T-cell (primary cell): ENCODE data around the gene INPP5D. TPM values are rescaled to one million over a fixed set of nuclear protein-coding genes. Genes with fewer than 3 reads are reported as not detected.

ENCODE experiments used
- ATAC-seq, 4 experiments: fragments of 200-7000 bp in 3 of 4; fragments of 150-1000 bp in 1 of 4; cut with Tn5 transposase; replicated peaks in 1 of 4; 1 replicate in 3 of 4; 2 replicates in 1 of 4; pipeline ENCODE4 v1.10.0; 2021; ENCODE audit warnings: moderate library complexity in 3 of 4, mild to moderate bottlenecking in 2 of 4, moderate number of reproducible peaks in 1 of 4
- CTCF ChIA-PET, 2 donors: fragments of 300-600 bp; sonication (Branson Sonifier 250); formaldehyde crosslinking; loops; one replicate each; lab custom pipeline; 2022; ENCODE audit warnings: antibody characterized with exemption in 2 of 2; lab: Charles Lee
- POLR2A ChIA-PET, 2 donors: fragments of 300-600 bp; sonication (Branson Sonifier 250); formaldehyde crosslinking; loops; one replicate each; lab custom pipeline; 2022; ENCODE audit warnings: antibody characterized with exemption in 2 of 2; lab: Charles Lee
- DNase-seq, 35 experiments: peaks; one replicate each; pipeline versions ENCODE4 v3.0.0 to v3.0.0-alpha.2; 2013 to 2023
- H3K27ac ChIP-seq: one replicate; pipeline ENCODE4 v1.5.1; 2013; ENCODE audit warnings: low read length
- H3K27me3 ChIP-seq, 2 experiments: replicated peaks in 1 of 2; 1 replicate in 1 of 2; 2 replicates in 1 of 2; pipeline versions ENCODE4 v1.6.1 to v1.7.0; 2013; ENCODE audit warnings: low read length in 1 of 2, mixed read lengths in 1 of 2; ENCODE audit not compliant: control insufficient read depth in 2 of 2, insufficient read depth in 2 of 2; ENCODE audit errors: extremely low read depth in 1 of 2
- H3K36me3 ChIP-seq, 2 donors: 1 replicate in 1 of 2; 2 replicates in 1 of 2; pipeline versions ENCODE4 v1.6.1 to v1.7.0; 2013; ENCODE audit warnings: low read length in 1 of 2; ENCODE audit not compliant: control insufficient read depth in 2 of 2, insufficient read depth in 1 of 2; ENCODE audit errors: extremely low read depth in 1 of 2
- H3K4me1 ChIP-seq, 2 experiments: 1 replicate in 1 of 2; 2 replicates in 1 of 2; pipeline versions ENCODE4 v1.6.1 to v1.7.0; 2013; ENCODE audit warnings: low read length in 2 of 2, mixed read lengths in 1 of 2; ENCODE audit not compliant: insufficient read depth in 2 of 2, control insufficient read depth in 1 of 2; ENCODE audit errors: extremely low read depth in 1 of 2
- H3K4me3 ChIP-seq, 2 donors: 1 replicate in 1 of 2; 2 replicates in 1 of 2; pipeline versions ENCODE4 v1.5.1 to v1.7.0; 2013; ENCODE audit warnings: mild to moderate bottlenecking in 2 of 2, low read length in 1 of 2, moderate library complexity in 1 of 2; ENCODE audit not compliant: control insufficient read depth in 1 of 2; ENCODE audit errors: extremely low read depth in 1 of 2
- H3K9me3 ChIP-seq: 2 replicates; pipeline ENCODE4 v1.7.0; 2013
- H3K27ac Mint-ChIP-seq, 2 donors: one replicate each; pipeline ENCODE4 v1.8.0; 2020 to 2021; ENCODE audit warnings: mild to moderate bottlenecking in 2 of 2, mixed read lengths in 2 of 2
- H3K27me3 Mint-ChIP-seq, 2 donors: one replicate each; pipeline ENCODE4 v1.8.0; 2021 to 2022; ENCODE audit warnings: mixed read lengths in 2 of 2
- H3K36me3 Mint-ChIP-seq: one replicate; pipeline ENCODE4 v1.8.0; 2021; ENCODE audit warnings: mixed read lengths
- H3K4me1 Mint-ChIP-seq, 3 donors: one replicate each; pipeline ENCODE4 v1.8.0; 2020 to 2022; ENCODE audit warnings: mixed read lengths in 3 of 3, mild to moderate bottlenecking in 1 of 3
- H3K4me3 Mint-ChIP-seq, 3 donors: one replicate each; pipeline ENCODE4 v1.8.0; 2020 to 2022; ENCODE audit warnings: mild to moderate bottlenecking in 3 of 3, mixed read lengths in 3 of 3, moderate library complexity in 3 of 3
- H3K9me3 Mint-ChIP-seq, 3 donors: one replicate each; pipeline ENCODE4 v1.8.0; 2020 to 2022; ENCODE audit warnings: mixed read lengths in 3 of 3
- WGBS: methylation state at CpG from one replicate; pipeline ENCODE4 v1.1.5; 2013; ENCODE audit warnings: missing lambda C conversion rate; ENCODE audit not compliant: insufficient coverage; 5-methylcytosine and 5-hydroxymethylcytosine counted together
- total RNA-seq, 35 experiments: library from RNA in 6 of 35; stranded (reverse) in 6 of 35; fragments of 120-200 nt in 1 of 35; gene quantifications; one replicate each; pipeline versions ENCODE4 v1.2.1 to v1.2.4 and lab custom pipeline; 2013 to 2026

The INPP5D gene
- total RNA-seq, 5 donors from 2014 or later (not counting 1 experiment from before 2014, with no cell fraction given): 108 to 216 (median 135) TPM

DNA sequence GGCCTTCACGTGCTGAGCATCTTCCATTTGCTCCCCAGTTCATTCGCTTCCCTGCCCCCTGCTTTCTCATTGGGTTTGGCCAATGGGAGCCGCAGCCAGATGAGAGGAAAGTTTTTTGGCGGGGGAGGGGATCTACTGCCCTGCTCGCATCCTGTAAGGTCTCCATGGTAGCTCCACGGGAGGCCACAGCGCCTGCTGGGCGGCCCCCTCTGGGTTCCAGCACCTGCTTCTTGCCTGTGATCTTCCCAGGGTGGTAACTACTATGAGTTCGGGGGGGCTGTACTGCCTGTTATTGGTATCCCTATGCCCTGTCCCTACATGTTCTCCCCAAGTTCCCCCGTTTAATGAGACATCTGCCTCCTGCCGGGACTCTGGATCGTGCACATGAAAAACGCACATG is 57.2 kb downstream of the INPP5D start:
- Mint-ChIP-seq H3K9me3 (no peaks in the 10 kb centered on the region), H3K27me3 (no peaks in the 10 kb centered on the region), H3K36me3 (peaks cover 34% of the 10 kb centered on the region), H3K27ac (peak overlapping the region; percentile 49 to 80), H3K4me3 (peak overlapping the region in 1 of 3 donors; percentile 62), H3K4me1 (peaks cover 74 to 78% (median 76%) of the 10 kb centered on the region in 3 donors)
- H3K4me1 ChIP-seq: peaks cover 39 to 74% of the 10 kb centered on the region in 2 experiments
- ATAC-seq (no peak), DNase-seq (peak in 1 of 35 experiments; percentile 12)
- ChIA-PET POLR2A (interaction anchor here in 1 of 2 donors (1.1 kb wide), 1 partner anchor 35 kb away, joined by 3 read pairs; no protein-coding TSS in a partner anchor), CTCF (interaction anchor here in 1 of 2 donors (0.6 kb wide), 1 partner anchor 412 kb away, joined by 5 read pairs; no protein-coding TSS in a partner anchor)
- no peaks in the 10 kb centered on the region for H3K9me3 ChIP-seq
- no peak overlapping the region for H3K4me3 ChIP-seq
- H3K27me3 ChIP-seq: no peaks in the 10 kb centered on the region
- no peak overlapping the region for H3K27ac ChIP-seq
- 92% methylated on average over 10 of the region's 13 CpGs for WGBS
- peaks cover 3 to 34% of the 10 kb centered on the region in 2 donors for H3K36me3 ChIP-seq

DNA sequence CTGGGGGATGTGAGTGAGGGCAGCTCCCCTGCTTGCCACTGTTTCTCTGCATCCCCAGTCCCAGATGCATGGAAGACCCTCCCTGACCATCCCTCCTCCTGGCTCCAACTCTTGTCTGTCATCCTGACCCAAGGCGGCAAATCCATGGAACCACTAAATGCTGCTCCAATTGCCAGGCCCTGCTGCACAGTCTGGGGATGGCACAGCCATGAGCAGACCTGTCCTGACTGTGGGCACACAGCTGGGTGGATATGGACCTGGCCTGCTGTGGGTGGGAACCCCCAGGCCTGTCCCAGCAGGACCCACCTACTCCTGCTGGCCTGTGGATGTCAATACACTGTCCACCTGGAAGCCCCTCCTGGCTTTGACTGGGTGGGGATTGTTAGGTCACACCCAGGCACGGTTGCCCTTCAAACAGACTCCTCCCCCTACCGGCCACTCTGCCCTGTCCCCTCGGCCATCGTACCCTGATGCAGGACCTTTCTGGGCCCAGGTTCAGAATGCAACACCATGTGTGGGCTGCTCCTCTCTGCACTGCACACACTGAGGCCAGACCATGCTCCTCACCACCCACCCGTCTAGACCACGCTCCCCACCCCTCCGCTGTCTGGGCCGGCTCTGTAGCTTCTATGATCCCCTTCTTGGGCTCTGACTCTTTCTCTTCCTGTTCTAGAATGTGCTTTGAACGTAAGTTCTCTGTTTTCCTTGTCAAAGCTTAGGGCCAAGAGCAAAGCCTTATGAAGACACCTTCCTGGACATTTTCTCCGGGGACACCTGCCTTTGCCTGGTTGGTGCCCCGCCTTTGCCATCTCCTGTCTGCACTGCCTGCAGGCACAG is 57.9 kb downstream of the INPP5D start:
- H3K4me3 Mint-ChIP-seq: peak overlapping the region in 2 of 3 donors; percentile 17 to 62
- Histone ChIP-seq H3K27ac (no peak overlapping the region), H3K4me3 (no peak overlapping the region), H3K36me3 (peaks cover 3 to 40% of the 10 kb centered on the region in 2 donors), H3K9me3 (no peaks in the 10 kb centered on the region), H3K27me3 (no peaks in the 10 kb centered on the region), H3K4me1 (peaks cover 37 to 67% of the 10 kb centered on the region in 2 experiments)
- WGBS: 79% methylated on average over 12 of the region's 12 CpGs
- peak in 2 of 35 experiments; percentile 12 to 13 for DNase-seq
- ChIA-PET POLR2A (interaction anchor here in 1 of 2 donors (1.1 kb wide), 1 partner anchor 35 kb away, joined by 3 read pairs; no protein-coding TSS in a partner anchor), CTCF (interaction anchor here in 1 of 2 donors (1.2 kb wide), 1 partner anchor 57 kb away, joined by 3 read pairs; the partner anchor contains the start of gene INPP5D)
- ATAC-seq: peak in 1 of 4 experiments; percentile 24
- no peaks in the 10 kb centered on the region for H3K27me3 Mint-ChIP-seq
- H3K4me1 Mint-ChIP-seq: peaks cover 70 to 71% (median 70%) of the 10 kb centered on the region in 3 donors
- peak overlapping the region; percentile 49 to 80 for H3K27ac Mint-ChIP-seq
- no peaks in the 10 kb centered on the region for H3K9me3 Mint-ChIP-seq
- peaks cover 39% of the 10 kb centered on the region for H3K36me3 Mint-ChIP-seq

DNA sequence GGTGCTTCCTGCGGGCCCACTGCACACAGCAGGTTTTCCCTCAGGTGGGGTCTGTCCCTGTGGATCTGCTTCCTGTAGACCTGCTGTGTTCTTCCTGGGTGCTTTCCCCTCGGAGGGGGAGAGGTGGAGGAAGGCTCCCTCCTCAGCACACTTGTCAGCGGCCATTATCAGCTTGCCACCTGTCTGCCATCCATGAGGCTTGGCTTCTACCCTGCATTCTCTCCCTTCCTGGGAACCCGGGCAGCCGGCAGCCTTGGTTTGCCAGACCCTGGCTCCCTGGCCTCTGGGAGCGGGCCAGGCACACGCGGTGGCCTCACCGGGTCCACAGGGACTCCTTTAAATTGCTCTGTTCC is 58.5 kb downstream of the INPP5D start:
- ATAC-seq (no peak), DNase-seq (peak in 1 of 35 experiments; percentile 6)
- Histone ChIP-seq H3K36me3 (peaks cover 3 to 46% of the 10 kb centered on the region in 2 donors), H3K4me3 (no peak overlapping the region), H3K9me3 (no peaks in the 10 kb centered on the region), H3K27ac (no peak overlapping the region), H3K27me3 (no peaks in the 10 kb centered on the region), H3K4me1 (peaks cover 34 to 63% of the 10 kb centered on the region in 2 experiments)
- peak overlapping the region; percentile 20 to 80 for H3K27ac Mint-ChIP-seq
- CTCF ChIA-PET: interaction anchor here in 1 of 2 donors (1.2 kb wide), 1 partner anchor 58 kb away, joined by 3 read pairs; the partner anchor contains the start of gene INPP5D
- peak overlapping the region in 1 of 3 donors; percentile 62 for H3K4me3 Mint-ChIP-seq
- H3K27me3 Mint-ChIP-seq: no peaks in the 10 kb centered on the region
- peaks cover 64 to 65% (median 65%) of the 10 kb centered on the region in 3 donors for H3K4me1 Mint-ChIP-seq
- peaks cover 0 to 3% (median 0%) of the 10 kb centered on the region in 3 donors for H3K9me3 Mint-ChIP-seq
- WGBS: 96% methylated on average over 6 of the region's 9 CpGs
- peaks cover 38% of the 10 kb centered on the region for H3K36me3 Mint-ChIP-seq
- POLR2A ChIA-PET: no interaction called here

DNA sequence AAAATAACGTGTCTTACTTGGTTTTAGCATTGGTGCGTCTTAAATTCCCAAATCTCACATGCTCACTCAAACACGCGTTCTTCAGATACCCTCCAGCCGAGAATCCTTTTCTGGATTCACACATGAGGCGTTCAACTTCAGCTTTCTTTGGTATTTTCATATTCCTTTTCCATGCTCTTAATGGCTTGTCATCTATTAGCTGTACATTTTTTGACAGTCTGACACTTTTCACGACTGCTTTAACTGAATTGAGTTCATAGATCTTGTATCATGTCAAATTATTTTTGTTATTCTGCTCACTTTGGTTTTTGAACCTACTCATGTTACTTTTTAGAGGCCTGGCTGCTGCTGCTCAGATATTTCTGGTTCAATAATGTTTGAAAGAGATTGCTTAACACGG is 59.0 kb downstream of the INPP5D start:
- WGBS: 95% methylated on average over 6 of the region's 8 CpGs
- POLR2A ChIA-PET: no interaction called here
- H3K4me3 Mint-ChIP-seq: peak overlapping the region in 1 of 3 donors; percentile 62
- no peaks in the 10 kb centered on the region for H3K27me3 Mint-ChIP-seq
- Histone ChIP-seq H3K27ac (no peak overlapping the region), H3K27me3 (no peaks in the 10 kb centered on the region), H3K4me3 (no peak overlapping the region), H3K36me3 (peaks cover 3 to 51% of the 10 kb centered on the region in 2 donors), H3K4me1 (peaks cover 32 to 59% of the 10 kb centered on the region in 2 experiments), H3K9me3 (no peaks in the 10 kb centered on the region)
- H3K36me3 Mint-ChIP-seq: peaks cover 40% of the 10 kb centered on the region
- DNase-seq (no peak), ATAC-seq (no peak)
- peak overlapping the region; percentile 20 to 80 for H3K27ac Mint-ChIP-seq
- peaks cover 60 to 63% (median 61%) of the 10 kb centered on the region in 3 donors for H3K4me1 Mint-ChIP-seq
- H3K9me3 Mint-ChIP-seq: peaks cover 0 to 3% (median 0%) of the 10 kb centered on the region in 3 donors
- CTCF ChIA-PET: interaction anchor here in 1 of 2 donors (1.2 kb wide), 1 partner anchor 59 kb away, joined by 3 read pairs; the partner anchor contains the start of gene INPP5D

DNA sequence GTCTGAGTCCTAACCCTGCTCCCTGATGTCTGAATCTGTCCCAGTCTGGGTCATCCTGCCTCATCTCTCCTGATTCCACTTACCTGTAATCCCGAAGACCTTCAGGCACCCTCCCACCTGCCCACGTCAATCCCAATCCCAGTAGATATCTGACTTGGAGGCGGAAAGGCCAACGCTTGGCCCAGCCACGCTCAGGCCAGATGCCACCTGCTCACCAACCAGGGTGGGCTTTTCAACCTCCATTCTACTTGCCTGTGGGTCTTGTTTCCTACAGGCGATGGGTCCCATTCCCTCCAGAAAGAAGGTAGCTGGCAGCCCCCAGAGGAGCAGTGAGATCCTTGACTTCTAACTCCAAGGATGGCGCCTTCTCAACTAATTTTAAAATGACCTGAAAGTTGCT is 59.7 kb downstream of the INPP5D start:
- Mint-ChIP-seq H3K27me3 (no peaks in the 10 kb centered on the region), H3K4me3 (no peak overlapping the region), H3K4me1 (peaks cover 53 to 56% (median 54%) of the 10 kb centered on the region in 3 donors), H3K9me3 (peaks cover 0 to 3% (median 0%) of the 10 kb centered on the region in 3 donors), H3K27ac (peak overlapping the region; percentile 20 to 42), H3K36me3 (peaks cover 45% of the 10 kb centered on the region)
- H3K27me3 ChIP-seq: no peaks in the 10 kb centered on the region
- ChIA-PET POLR2A (no interaction called here), CTCF (no interaction called here)
- no peaks in the 10 kb centered on the region for H3K9me3 ChIP-seq
- ATAC-seq (no peak), DNase-seq (no peak)
- 95% methylated on average over 5 of the region's 7 CpGs for WGBS
- H3K36me3 ChIP-seq: peaks cover 3 to 58% of the 10 kb centered on the region in 2 donors
- peaks cover 29 to 52% of the 10 kb centered on the region in 2 experiments for H3K4me1 ChIP-seq
- H3K27ac ChIP-seq: no peak overlapping the region
- no peak overlapping the region for H3K4me3 ChIP-seq

DNA sequence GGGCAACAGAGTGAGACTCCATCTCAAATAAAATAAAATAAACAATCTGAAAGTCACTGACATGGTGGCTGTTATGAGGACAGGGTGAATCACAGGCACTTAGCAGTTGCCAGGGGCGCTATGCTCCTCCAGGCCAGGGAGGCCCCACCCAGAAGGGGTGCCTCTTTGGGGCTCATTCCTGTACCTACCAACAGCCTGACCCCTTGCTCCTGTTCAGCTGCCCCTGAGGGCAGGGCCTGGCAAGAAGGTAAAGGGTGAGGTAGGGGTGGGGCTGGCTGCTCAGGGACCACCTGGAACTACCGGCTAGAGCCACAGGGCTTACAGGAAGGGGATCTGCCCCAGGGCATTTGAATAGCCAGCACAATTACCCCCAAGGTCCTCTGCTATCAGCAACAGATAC is 60.3 kb downstream of the INPP5D start:
- Mint-ChIP-seq H3K27ac (peak overlapping the region in 1 of 2 donors; percentile 11), H3K9me3 (peaks cover 0 to 3% (median 0%) of the 10 kb centered on the region in 3 donors), H3K27me3 (no peaks in the 10 kb centered on the region), H3K4me3 (no peak overlapping the region), H3K36me3 (peaks cover 47% of the 10 kb centered on the region), H3K4me1 (peaks cover 47 to 50% (median 47%) of the 10 kb centered on the region in 3 donors)
- Histone ChIP-seq H3K27ac (no peak overlapping the region), H3K4me1 (peaks cover 24 to 45% of the 10 kb centered on the region in 2 experiments), H3K27me3 (no peaks in the 10 kb centered on the region), H3K36me3 (peaks cover 3 to 59% of the 10 kb centered on the region in 2 donors), H3K9me3 (no peaks in the 10 kb centered on the region), H3K4me3 (no peak overlapping the region)
- peak in 1 of 35 experiments; percentile 7 for DNase-seq
- ChIA-PET POLR2A (interaction anchor here in 1 of 2 donors (0.5 kb wide), 1 partner anchor 50 kb away, joined by 3 read pairs; no protein-coding TSS in a partner anchor), CTCF (no interaction called here)
- ATAC-seq: no peak
- WGBS: no CpG with 5 or more reads among the region's 2 CpGs
